ENCODE measurements around the gene STOML1.
A peak's percentile ranks its signal among the peaks of the same experiment; 100 is the strongest.

The STOML1 gene

DNA sequence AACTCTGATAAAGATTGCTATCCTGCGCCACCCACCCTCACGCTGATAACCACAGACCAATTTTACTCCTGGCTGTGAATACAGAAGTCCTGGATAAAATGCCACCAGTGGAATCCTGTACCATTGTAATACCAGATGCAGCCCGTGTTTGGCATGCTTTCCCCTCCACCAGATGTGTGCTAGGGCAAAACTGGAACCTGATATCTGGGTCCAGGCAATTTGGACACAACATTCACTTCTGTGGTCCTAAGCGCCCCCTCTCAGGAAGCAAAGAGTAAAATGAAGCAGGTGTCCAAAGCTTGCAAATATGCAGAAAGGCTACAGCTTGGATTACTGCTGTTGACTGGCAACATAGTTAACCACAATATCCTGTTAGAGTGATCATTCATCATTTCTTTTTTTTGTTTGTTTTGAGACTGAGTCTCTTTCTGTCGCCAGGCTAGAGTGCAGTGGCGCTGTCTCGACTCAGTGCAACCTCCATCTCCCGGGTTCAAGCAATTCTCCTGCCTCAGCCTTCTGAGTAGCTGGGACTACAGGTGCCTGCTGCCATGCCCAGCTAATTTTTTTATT lies 33.0 kb downstream of the STOML1 start:
- DNase-seq: no peak

DNA sequence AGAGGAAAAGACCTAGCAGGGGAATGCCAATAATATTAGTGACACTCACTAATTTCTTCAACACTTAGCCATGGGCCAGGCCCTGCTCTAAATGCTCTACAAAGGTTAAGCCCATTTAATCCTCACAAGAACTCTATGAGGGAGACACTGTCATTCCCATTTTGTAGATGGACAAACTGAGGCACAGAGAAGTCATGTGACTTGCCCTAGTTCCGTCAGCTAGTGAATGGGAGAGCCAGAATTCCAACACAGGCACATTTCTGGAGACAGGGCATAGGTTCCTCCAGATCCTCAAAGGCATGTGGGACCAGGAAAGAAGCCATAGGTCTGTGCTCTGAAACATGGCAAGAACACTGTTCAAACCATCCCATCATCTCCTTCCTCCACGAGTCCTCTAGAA lies 34.3 kb downstream of the STOML1 start:
- DNase-seq: no peak

DNA sequence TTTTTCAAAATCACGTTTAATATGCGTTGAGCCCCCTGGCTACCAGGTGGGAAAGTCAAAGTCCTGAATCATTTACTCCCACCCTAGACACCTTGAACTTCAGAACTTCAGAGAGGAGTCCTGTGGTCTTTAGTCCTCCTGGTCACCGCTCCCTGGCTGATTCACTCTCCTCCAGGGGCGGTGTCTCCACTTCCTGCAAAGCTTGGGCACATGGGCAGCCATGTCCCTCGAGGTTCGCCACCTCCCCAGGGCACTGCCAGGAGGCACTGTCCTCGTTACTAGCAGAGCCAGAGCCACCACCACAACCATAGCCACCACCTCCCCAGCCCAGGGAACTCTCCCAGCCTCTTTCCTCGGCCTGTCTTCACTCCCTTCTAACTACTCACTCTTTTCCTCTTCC lies 34.8 kb downstream of the STOML1 start:
- no peak for DNase-seq

DNA sequence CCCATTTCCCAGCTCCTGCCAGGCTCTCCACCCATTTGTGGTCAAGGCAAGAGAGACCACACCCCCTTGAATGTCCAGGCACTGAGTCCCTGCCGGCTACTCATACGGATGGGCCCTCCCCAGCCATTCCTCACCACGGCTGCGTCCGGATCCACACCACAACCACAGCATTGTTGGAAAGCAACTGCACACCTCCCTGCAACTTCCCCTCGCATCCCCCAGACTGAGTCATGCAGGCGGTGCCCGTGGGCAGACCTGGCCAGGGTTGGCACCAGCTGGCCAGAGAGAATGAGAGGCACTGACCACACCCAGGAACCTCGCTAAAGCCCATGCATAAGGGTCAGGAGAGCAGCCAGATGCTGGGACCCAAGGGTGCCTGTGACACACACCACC lies 35.4 kb downstream of the STOML1 start:
- DNase-seq: peak; percentile 39

DNA sequence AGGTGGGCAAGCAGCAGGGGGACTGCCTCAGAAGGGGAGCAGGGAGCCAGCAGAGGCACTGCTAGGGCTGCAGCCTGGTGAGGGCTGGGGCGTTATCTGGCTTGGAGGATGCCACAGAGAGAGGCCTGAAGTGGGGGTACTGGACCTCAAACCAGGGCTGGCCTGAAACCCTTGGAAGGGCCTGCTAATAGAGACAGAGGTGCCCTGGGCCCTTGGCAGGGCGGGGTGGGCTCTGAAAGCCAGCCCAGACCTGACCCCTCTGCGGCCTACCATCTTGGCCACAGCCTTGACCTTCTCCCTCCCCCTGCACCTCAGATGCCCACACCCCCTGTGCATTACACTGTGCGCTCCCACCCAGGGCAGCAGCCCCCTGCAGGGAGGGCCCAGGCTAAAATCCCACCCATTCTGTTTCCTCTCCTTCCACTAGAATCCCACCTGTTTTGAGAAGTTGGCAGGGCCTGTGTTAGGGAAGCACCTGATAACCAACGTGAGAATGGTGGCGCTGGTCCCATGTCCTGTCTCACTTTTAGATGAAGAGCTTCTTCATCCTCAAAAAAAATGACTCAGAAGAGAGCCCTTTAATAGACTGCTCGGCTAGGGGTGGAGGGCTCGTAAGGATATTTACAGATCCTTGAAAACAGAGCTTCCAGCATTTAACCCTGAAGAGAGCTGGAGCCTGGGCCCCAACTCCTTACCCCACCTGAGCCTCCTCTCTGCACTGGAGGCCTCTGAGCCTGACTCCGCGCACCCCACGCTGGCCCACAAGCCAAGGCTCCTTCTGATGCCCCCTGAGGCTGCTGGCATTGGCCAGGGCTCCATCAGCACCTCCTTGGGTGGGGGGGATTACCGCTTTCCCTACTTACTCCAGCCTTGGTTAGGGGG lies 36.0 kb downstream of the STOML1 start:
- DNase-seq: no peak

DNA sequence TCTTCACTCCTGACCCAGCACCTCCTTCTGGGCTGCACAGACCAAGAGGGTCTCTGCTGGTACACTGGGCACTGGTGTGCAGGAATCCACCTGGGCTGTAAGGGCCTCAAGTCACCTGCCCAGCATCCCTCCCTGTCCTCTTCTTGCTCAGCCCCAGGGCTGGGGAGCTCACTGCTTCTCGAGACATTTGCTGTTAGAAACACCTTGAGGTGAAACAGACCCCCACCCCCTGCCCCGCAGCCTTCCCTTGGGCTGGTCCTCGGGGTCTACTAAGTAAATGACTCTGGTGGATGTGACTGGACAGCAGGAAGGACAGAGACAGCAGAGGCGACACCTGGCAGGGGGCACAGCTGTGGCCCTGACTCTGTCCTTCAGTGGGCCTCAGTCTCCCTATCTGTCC lies 36.8 kb downstream of the STOML1 start:
- DNase-seq: no peak

DNA sequence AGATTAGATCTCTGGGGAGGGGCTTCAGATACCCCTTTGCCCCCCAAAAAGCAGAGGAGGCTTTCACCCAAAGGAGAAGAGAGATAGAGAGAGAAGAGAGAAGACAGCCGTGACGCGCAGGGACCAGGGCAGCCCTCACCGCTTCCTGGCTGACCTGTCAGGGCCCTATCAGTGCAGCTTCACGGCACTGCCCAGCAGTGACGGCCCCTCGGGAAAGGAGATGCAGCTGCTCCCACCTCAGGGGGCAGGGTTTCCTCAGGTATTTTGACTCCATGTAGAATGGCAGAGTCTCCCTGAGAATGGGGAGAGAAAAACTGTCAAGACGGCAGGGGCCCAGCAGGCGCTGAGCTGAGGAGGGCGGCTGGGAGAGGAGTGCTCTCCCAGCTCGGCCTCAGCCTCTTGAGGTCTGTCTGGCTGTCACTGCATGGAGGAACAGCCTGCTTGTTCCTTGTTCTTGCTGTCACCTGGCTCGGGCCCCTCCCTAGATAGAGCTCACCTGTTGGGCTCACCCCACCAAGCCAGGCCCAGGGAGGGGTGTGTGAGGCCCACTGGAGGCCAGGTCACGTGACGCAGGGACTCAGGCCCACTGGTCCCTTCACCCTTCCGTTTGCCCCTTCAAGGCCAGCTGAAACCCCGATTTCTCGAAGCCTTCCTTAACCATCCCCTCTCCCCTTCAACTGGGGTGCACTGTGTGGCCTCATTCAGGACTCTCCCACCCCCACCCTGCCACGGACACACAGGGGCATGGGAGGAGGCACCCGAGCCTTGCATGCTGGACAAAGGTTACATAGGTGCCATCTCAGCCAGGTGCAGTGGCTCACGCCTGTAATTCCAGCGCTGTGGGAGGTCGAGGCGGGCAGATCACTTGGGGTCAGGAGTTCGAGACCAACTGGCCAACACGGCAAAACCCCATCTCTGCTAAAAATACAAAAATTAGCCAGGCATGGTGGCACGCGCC lies 37.6 kb downstream of the STOML1 start:
- DNase-seq: no peak

DNA sequence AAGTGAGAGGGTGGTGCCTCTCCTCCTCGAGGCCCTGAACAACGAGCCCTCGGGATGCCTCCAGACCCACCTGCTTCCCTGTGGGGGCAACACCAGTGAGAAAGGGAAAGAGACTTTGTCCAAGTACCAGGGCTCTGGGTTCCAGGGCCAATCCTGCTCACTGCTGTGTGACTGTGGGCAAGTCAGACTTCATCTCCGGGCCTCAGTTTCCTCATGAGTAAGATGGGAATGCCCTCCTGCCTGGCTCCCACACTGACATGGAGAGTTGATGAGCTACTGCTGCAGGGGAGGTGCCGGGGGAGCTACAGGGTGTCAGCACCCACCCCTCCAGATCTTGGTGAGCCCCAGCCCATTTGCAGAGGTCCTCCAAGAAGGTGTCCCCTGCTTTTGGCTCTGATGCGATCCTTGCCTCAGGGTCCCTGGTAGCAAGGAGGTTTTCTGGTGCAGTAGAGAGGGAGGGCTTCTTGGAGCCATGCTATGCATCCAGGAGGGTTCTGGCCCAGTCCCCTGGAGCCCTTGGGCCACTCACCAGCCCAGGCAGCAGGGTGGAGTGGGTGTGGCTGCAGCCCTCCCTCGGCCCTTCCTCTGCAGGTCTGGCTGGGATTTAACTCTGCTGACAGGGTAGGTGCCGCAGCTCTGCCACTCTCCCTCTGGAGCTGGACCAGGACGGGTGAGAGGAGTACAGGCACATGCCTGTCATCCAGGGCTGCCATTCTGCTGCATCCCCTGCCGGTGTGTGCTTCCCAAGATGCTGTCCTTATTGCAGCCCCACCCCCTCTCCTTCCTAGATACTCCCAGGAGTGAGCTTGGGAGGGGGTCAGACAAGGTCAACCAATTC lies 39.0 kb downstream of the STOML1 start:
- DNase-seq: no peak

DNA sequence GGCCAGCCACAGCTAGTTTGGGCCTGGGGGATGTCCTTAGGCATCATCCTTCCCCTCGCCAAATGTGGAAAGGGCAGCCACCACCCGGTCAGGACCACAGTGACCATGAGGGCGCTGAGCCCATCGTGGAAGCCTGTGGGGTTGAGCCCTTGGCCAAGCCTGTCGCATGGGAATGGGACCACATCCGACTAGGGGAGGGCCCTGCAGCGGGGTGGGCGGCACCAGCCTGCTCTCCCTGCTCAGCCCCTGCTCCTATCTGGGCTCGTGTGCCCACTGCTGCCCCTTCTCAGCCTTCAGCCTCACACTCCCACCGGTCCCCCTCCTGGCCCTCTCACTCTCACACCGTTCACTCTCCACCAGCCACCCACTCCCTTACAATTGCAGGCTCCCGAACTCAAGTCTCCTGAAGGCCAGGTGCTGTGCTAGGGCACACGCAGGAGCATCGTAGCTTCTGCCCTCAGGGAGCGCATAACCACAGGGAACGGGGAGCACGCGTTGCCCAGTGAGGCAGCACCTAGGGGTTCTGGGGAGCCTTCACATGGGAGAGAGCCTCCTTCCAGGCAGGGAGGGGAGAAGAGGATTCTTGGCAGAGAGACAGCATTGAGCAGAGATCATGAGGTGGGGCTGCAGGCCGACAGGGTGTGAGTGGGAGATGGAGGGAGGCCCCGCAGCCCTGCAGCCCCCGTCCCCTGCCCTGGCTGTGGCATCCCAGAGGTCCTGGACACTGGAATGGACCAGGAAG lies 39.8 kb downstream of the STOML1 start:
- no peak for DNase-seq

DNA sequence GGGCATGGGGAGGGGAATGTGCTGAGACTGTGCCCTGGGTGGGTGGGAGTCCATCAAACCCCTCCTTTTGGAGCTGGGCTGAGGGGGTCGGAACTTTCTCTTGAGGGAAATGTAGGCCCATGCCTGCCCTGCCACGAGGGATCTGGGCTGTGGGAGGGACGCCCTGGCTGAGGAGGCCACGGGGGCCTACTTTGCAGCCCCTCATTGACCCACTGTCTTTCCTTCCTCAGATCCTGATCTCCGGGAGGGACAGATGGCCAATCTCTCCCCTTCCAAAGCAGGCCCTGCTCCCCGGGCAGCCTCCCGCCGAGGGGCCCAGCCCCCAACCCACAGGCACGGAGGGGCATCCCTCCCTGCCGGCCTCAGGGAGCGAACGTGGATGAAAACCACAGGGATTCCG lies 40.5 kb downstream of the STOML1 start:
- no peak for DNase-seq

DNA sequence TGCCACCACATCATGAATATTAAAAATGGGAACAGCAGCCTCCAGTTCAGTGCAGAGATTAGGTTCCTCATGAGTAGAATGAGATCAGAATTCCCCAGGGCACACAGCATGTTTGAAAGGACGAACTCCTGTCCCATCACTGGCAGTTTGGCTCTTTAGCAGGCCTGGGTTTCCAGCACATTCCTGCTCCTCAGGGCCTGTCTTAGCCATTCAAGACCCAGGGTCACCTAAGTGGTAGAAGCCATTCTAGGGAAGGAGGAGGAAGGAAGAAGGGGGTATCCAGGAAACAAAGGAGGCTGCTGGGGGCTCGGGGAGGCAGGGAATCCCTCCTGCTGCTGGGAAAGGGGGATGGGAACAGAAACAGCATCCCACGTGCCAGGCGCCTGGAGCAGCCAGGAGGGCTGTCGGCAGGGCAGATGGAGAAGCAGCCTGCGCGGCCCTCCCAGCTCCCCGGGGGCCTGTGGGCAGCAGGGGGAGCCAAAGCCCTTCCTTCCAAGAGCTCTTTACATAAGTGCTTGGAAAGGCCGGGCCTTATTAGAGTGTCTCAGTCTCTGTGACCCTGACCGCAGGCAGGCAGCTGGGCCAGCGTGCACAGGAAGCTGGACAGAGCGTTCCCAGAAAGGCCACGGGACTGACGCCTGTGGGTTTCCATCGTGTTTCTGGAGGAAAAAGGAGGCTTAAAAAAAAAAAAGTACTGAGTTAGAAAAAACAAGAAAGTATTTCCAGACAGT lies 41.1 kb downstream of the STOML1 start:
- peak; percentile 94 for DNase-seq

DNA sequence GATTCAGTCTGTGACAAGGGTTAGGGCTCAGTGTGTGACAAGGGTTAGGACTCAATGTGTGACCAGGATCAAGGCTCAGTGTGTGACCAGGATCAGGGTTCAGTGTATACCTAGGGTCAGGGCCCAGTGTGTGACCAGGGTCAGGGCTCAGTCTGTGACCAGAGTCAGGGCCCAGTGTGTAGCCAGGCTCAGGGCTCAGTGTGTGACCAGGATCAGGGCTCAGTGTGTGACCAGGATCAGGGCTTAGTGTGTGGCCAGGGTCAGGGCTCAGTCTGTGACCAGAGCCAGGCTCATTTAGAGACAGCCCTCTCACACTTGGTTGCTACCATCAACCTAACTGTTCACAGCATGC lies 41.6 kb downstream of the STOML1 start:
- no peak for DNase-seq

DNA sequence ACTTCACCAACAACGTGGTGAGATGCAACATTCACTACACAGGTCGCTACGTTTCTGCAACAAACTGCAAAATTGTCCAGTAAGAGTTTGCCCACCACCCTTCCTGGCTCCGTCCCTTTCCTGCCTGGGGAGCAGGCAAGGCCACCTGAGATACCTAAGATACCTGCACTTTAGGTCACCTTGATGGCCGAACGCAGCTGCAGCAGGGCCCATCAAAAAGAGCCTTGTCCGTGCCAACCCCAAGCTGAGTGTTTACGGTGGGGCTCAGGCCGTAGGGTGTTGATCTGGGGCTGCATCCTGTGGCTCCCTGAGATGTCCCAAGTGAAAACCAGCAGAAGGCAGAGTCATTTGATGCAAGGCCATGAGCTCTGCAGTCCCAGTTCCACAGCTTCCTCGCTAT lies 42.6 kb downstream of the STOML1 start:
- no peak for DNase-seq

DNA sequence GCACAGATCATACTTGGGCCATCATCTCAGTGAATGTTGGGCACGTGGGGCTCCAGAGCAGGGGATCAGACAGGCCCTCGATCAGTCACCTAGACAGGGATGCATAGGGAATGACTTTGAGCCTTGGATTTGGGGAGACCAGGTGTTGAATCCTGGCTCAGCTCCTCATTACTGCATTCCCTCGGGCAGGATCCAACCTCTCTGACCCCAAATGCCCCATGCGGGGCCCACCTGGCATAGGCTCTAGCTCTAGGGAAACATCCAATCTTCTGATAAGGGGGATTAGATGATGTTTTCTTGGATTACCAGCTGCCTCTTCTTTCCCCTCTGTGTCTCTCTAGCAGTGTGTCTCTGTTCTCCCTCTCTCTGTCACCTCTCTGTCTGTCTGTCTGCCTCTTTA lies 43.1 kb downstream of the STOML1 start:
- DNase-seq: no peak

DNA sequence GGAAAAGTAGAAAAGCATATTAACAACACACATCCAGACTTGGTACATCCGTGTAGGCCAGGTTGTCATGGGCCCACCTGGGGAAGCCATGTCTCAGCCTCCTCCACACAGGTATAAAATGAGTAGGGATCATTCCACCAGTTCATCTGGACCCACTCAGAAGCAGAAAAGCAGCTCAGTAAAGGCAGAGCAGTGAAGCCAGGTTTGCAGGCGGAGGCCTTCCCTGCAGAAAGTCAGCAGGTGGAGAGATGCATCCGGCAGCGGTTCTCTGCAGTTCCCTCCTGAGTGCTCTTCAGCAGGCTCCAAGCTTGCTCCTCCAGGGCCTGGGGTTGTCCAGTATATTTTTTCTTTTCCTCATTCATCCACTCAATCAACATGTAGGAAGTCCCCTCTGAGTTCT lies 43.7 kb downstream of the STOML1 start:
- DNase-seq: no peak

DNA sequence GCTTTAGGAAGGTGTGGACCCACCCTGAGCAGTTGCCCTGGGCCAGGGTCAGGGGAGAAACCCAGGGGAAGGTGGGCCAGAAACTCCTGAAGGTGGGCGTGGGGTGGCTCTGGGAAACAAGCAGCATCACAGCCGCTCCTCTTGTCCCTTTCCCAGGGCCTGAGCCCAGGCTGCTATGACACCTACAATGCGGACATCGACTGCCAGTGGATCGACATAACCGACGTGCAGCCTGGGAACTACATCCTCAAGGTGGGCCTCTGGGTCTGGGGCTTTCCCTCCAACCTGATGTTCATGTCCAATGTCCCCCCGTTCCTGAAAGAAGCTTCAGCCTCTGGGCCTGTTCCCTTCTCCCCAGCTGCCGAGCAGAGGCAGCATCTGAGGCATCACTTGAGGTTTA lies 44.4 kb downstream of the STOML1 start:
- no peak for DNase-seq

DNA sequence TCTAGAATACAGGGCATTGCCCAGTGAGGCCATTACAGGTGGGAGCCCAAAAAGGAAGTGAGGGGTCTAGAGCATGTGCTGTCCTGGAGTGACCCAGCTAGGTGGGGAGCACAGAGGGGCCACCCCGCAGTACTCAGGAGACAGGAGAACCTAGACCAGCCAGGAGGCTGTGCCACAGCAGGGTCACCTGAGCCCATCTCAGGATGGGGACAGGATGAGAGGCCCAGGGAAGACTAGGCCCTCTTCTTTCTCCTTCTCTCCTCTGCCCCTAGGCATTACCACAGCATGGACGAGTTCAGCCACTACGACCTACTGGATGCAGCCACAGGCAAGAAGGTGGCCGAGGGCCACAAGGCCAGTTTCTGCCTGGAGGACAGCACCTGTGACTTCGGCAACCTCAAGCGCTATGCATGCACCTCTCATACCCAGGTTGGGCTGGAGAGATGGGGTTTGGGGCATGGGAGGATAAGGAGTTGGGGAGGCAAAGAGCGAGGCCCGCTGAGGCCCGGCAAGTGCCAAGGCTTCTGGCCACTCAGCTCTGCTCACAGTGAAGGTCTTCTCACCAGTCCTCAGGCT lies 45.2 kb downstream of the STOML1 start:
- no peak for DNase-seq

DNA sequence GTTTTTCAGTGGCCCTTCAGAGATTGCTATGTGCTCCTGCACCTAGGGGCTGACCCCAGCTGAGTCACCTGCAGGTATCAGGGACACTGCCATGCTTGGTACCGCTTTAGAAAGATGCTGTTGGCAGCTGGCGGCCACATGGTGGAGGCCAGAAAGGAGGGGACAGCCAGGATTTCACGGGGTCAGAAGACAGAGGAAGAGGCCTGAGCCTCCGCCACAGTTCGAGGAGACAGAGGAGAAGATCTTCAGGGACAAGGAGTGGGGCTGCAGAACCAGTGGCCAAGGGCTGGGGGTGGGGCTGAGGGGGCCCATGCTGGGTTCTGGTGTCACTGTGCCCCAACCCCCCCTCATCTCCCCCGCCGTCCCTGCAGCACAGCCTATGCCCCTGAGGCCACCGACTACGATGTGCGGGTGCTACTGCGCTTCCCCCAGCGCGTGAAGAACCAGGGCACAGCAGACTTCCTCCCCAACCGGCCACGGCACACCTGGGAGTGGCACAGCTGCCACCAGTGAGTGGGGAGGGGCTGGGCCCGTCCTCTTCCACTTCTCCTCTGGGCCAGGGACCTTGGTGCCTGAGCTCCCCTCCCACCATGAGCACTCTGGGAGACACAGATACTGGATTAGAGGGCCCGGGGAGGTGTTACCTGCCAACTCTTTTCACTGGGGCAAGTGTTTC lies 45.9 kb downstream of the STOML1 start:
- no peak for DNase-seq

DNA sequence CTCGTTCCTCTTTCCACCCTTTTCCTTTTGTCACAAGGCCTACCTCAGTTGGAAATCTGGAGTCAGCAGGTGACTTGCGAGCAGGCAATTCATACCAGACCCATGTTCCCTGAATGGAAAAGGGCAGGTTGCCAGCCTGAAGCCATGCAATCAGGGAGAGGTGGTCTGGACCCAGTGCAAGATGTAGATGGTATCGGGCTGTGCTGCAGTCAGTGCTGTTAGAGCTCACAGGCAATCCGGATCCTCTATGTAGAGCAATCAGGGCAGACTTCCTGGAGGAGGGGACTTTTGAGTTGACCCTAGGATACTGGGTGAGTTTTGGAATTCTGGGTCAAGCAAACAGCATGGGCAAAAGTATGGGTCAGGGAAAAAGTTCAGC lies 47.0 kb downstream of the STOML1 start:
- no peak for DNase-seq
